ENCODE results near the gene RASGRP2. TPM values are rescaled to one million over a fixed set of nuclear protein-coding genes. Genes with fewer than 3 reads are reported as not detected.
A peak's percentile ranks its signal among the peaks of the same experiment; 100 is the strongest.

RASGRP2 gene
- total RNA-seq, 4 donors from 2014 or later: 32.8 to 72.8 (median 34.9) TPM

- Histone ChIP-seq H3K9me3 (no peaks in the 10 kb centered on the region), H3K4me3 (no peak overlapping the region), H3K4me1 (peaks cover 68 to 81% (median 75%) of the 10 kb centered on the region in 4 donors), H3K36me3 (peaks cover 83 to 96% (median 92%) of the 10 kb centered on the region in 4 donors), H3K27me3 (no peaks in the 10 kb centered on the region), H3K27ac (replicated peaks in 1 of 4) (peak overlapping the region; percentile 38 to 100 (median 66))
- DNase-seq (ENCODE audit: extremely low spot score): no peak
- TF ChIP-seq POLR2AphosphoS5 (IDR thresholded peaks at IDR 0.05) (peak in 1 of 2 donors; percentile 9), CTCF (IDR thresholded peaks at IDR 0.05) (no peak)
- intact Hi-C loops (cut with DNase I): no loop called here
- 32% methylated on average over 3 of the region's 3 CpGs for WGBS
These were observed 28.5 kb upstream of the RASGRP2 start for GRCh38 chr11:64772303-64773018.

DNA sequence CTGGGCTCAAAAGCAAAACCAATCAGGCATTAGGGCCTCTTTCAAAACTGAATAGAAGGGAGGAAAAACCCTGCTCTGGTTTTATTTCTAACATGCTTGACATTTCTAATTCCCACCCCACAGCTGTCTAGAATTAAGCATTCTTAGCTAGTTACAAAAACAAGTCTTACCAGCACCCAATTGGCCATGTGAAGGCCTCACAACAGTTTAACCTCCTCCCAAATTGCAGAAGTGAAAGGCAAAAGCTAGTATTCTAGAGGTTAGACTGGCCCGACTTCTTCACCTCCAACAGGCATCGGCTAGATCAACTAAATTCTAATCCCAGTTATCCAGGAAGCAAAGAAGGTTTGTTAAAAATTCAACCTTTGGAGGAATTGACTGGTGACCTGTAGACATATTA is 27.9 kb upstream of the RASGRP2 start:
- no peak for TF ChIP-seq POLR2AphosphoS5 (IDR thresholded peaks at IDR 0.05)
- no peak for TF ChIP-seq EP300 (IDR thresholded peaks at IDR 0.05)
- no peak for TF ChIP-seq CTCF (IDR thresholded peaks at IDR 0.05)
- TF ChIP-seq POLR2A (IDR thresholded peaks at IDR 0.05; ENCODE audit: low read depth): no peak
- H3K4me1 ChIP-seq: peaks cover 65 to 82% (median 76%) of the 10 kb centered on the region in 4 donors
- peak overlapping the region; percentile 38 to 100 (median 66) for H3K27ac ChIP-seq (replicated peaks in 1 of 4)

DNA sequence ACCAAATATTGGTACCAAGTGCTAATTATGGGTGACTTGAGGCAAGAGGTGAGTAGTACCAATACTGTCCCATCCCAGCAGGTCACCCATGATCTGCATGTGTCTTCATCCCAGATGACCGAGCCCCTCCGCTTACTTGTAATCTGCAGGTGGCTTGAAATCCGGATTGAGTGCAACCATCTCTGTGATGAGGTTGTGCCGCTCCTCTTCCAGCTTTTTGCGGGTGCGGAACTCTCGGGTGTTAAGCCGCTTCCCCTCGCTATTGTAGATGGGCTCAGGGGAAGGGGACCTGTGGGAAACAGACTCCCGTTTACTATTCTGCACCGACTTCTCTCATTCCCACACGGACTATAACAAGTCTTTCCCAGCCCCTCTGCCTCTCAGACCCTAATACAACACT is 26.2 kb upstream of the RASGRP2 start:
- no peak for TF ChIP-seq POLR2AphosphoS5 (IDR thresholded peaks at IDR 0.05)
- TF ChIP-seq POLR2A (IDR thresholded peaks at IDR 0.05; ENCODE audit: low read depth): no peak
- TF ChIP-seq CTCF (IDR thresholded peaks at IDR 0.05): no peak
- TF ChIP-seq EP300 (IDR thresholded peaks at IDR 0.05): no peak
- Histone ChIP-seq H3K27me3 (no peaks in the 10 kb centered on the region), H3K4me3 (no peak overlapping the region), H3K36me3 (peaks cover 92 to 100% (median 99%) of the 10 kb centered on the region in 4 donors), H3K9me3 (no peaks in the 10 kb centered on the region), H3K27ac (replicated peaks in 1 of 4) (peak overlapping the region in 2 of 4 donors; percentile 5 to 88), H3K4me1 (peaks cover 50 to 82% (median 73%) of the 10 kb centered on the region in 4 donors)
- no peak for DNase-seq (ENCODE audit: extremely low spot score)
- WGBS: 86% methylated on average over 12 of the region's 12 CpGs
- intact Hi-C loops (cut with DNase I): no loop called here

More for the DNA sequence above, 27.9 kb upstream of the RASGRP2 start:
- DNase-seq (ENCODE audit: extremely low spot score): no peak
- peaks cover 89 to 100% (median 97%) of the 10 kb centered on the region in 4 donors for H3K36me3 ChIP-seq
- WGBS: 76% methylated on average over 2 of the region's 2 CpGs
- H3K27me3 ChIP-seq: no peaks in the 10 kb centered on the region
- H3K4me3 ChIP-seq: no peak overlapping the region
- intact Hi-C loops (cut with DNase I): no loop called here
- H3K9me3 ChIP-seq: no peaks in the 10 kb centered on the region

GRCh38 chr11:64769283-64769682 is 25.3 kb upstream of the RASGRP2 start:
- peaks cover 92 to 100% (median 99%) of the 10 kb centered on the region in 4 donors for H3K36me3 ChIP-seq
- WGBS: 88% methylated on average over 6 of the region's 6 CpGs
- H3K4me1 ChIP-seq: peaks cover 50 to 82% (median 73%) of the 10 kb centered on the region in 4 donors
- no peak for DNase-seq (ENCODE audit: extremely low spot score)
- H3K9me3 ChIP-seq: no peaks in the 10 kb centered on the region
- intact Hi-C loops (cut with DNase I): no loop called here
- H3K4me3 ChIP-seq: no peak overlapping the region
- no peaks in the 10 kb centered on the region for H3K27me3 ChIP-seq
- TF ChIP-seq POLR2AphosphoS5 (IDR thresholded peaks at IDR 0.05): peak in 1 of 2 donors; percentile 6
- TF ChIP-seq POLR2A (IDR thresholded peaks at IDR 0.05; ENCODE audit: low read depth): no peak
- TF ChIP-seq EP300 (IDR thresholded peaks at IDR 0.05): no peak
- H3K27ac ChIP-seq (replicated peaks in 1 of 4): peak overlapping the region in 3 of 4 donors; percentile 24 to 88 (median 69)

GRCh38 chr11:64768300-64768694 is 24.4 kb upstream of the RASGRP2 start:
- TF ChIP-seq POLR2AphosphoS5 (IDR thresholded peaks at IDR 0.05): no peak
- TF ChIP-seq POLR2A (IDR thresholded peaks at IDR 0.05; ENCODE audit: low read depth): no peak
- TF ChIP-seq EP300 (IDR thresholded peaks at IDR 0.05): no peak
- no peak for TF ChIP-seq CTCF (IDR thresholded peaks at IDR 0.05)
- no peaks in the 10 kb centered on the region for H3K27me3 ChIP-seq
- H3K36me3 ChIP-seq: peaks cover 84 to 100% (median 98%) of the 10 kb centered on the region in 4 donors
- peak overlapping the region; percentile 69 to 88 (median 80) for H3K27ac ChIP-seq (replicated peaks in 1 of 4)
- no peaks in the 10 kb centered on the region for H3K9me3 ChIP-seq
- intact Hi-C loops (cut with DNase I): no loop called here
- WGBS: 78% methylated on average over 6 of the region's 6 CpGs
- DNase-seq (ENCODE audit: extremely low spot score): no peak
- H3K4me1 ChIP-seq: peaks cover 50 to 82% (median 73%) of the 10 kb centered on the region in 4 donors
- H3K4me3 ChIP-seq: no peak overlapping the region

Measured in esophagus muscularis mucosa (tissue), 4 donors.